ENCODE results near the gene CDH1. TPM values are rescaled to one million over a fixed set of nuclear protein-coding genes. Genes with fewer than 3 reads are reported as not detected.
"Not testable (repeated sequence)": the region's sequence is repeated elsewhere in the genome, so short reads cannot be mapped to it uniquely, and the experiment has no call there.

The CDH1 gene
- total RNA-seq, 2 experiments from 2014 or later, result 2.4 to 3.1 TPM

DNA sequence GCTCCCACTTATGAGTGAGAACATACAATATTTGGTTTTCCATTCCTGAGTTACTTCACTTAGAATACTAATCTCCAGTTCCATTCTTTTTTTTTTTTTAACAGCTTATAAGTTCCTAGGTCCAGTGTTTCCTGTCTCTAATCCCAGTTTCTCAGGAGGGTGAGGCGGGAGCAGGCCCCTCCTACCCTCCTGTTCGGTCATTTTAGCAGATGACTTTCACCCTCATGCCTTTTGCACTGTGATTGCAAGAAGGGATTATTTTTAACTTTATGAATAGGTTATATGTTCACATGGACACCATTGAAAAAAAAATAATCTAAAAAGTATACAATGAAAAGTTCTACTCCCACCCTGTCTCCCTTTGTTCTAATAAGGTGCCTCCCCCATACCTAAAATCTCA lies 47.6 kb downstream of the CDH1 start:
- peaks cover 8% of the 10 kb centered on the region for H3K4me1 Mint-ChIP-seq (ENCODE audit: low read depth)
- H3K36me3 Mint-ChIP-seq, result no peaks in the 10 kb centered on the region
- CTCF ChIA-PET, result interaction anchor here (0.6 kb wide), 1 partner anchor 366 kb away, joined by 7 read pairs; no protein-coding TSS in a partner anchor
- no peaks in the 10 kb centered on the region for H3K9me3 Mint-ChIP-seq
- POLR2A ChIA-PET, result no interaction called here
- DNase-seq, result no peak
- H3K27me3 Mint-ChIP-seq, result peaks cover 4% of the 10 kb centered on the region
- no peak overlapping the region for H3K27ac Mint-ChIP-seq
- intact Hi-C loops (cut with micrococcal nuclease), result no loop called here
- no peak overlapping the region for H3K4me3 Mint-ChIP-seq

DNA sequence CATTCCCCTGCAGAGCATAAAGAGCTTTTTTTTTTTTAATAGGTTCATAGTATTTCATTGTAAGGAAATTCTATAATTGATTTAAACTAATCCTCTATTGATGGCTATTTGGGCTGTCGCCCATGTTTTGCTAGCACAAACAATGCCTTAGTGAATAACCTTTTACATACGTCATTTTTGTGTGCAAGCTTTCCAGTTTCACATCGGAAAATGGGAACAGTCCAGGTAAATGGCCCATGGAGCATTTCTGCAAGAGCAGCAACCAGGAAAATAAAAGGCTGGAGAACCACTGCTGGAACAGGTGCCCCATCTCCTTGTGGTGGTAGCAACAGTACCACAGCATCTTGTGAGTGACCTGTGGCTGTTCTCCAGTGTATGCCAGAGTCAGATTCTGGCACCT lies 48.6 kb downstream of the CDH1 start:
- intact Hi-C loops (cut with micrococcal nuclease), result no loop called here
- peaks cover 8% of the 10 kb centered on the region for H3K4me1 Mint-ChIP-seq (ENCODE audit: low read depth)
- no peaks in the 10 kb centered on the region for H3K36me3 Mint-ChIP-seq
- no peaks in the 10 kb centered on the region for H3K9me3 Mint-ChIP-seq
- POLR2A ChIA-PET, result no interaction called here
- no peak overlapping the region for H3K27ac Mint-ChIP-seq
- peaks cover 4% of the 10 kb centered on the region for H3K27me3 Mint-ChIP-seq
- CTCF ChIA-PET, result no interaction called here
- no peak for DNase-seq
- no peak overlapping the region for H3K4me3 Mint-ChIP-seq

- CTCF ChIA-PET, result interaction anchor here (0.7 kb wide), 1 partner anchor 230 kb away, joined by 4 read pairs; no protein-coding TSS in a partner anchor
- Mint-ChIP-seq H3K36me3 (no peaks in the 10 kb centered on the region), H3K4me3 (no peak overlapping the region)
Observed at GRCh38 chr16:68786685-68787418, 49.8 kb downstream of the CDH1 start.

GRCh38 chr16:68787419-68787807 lies 50.3 kb downstream of the CDH1 start:
- H3K4me3 Mint-ChIP-seq; H3K27me3 Mint-ChIP-seq; H3K27ac Mint-ChIP-seq; H3K36me3 Mint-ChIP-seq; DNase-seq; intact Hi-C loops (cut with micrococcal nuclease); H3K4me1 Mint-ChIP-seq (ENCODE audit: low read depth); H3K9me3 Mint-ChIP-seq; POLR2A ChIA-PET: not testable (repeated sequence)
- CTCF ChIA-PET, result interaction anchor here (2.1 kb wide), 1 partner anchor 197 kb away, joined by 6 read pairs; no protein-coding TSS in a partner anchor

More at GRCh38 chr16:68786685-68787418, 49.8 kb downstream of the CDH1 start:
- Mint-ChIP-seq H3K27ac (no peak overlapping the region), H3K4me1 (ENCODE audit: low read depth) (peaks cover 8% of the 10 kb centered on the region), H3K27me3 (peaks cover 4% of the 10 kb centered on the region), H3K9me3 (no peaks in the 10 kb centered on the region)
- intact Hi-C loops (cut with micrococcal nuclease), result no loop called here
- POLR2A ChIA-PET, result no interaction called here
- DNase-seq, result no peak

- H3K27me3 Mint-ChIP-seq, result peaks cover 3% of the 10 kb centered on the region
- H3K4me3 Mint-ChIP-seq, result no peak overlapping the region
- H3K4me1 Mint-ChIP-seq (ENCODE audit: low read depth), result no peaks in the 10 kb centered on the region
- ChIA-PET POLR2A (no interaction called here), CTCF (interaction anchor here (1.1 kb wide), 1 partner anchor 19 kb away, joined by 3 read pairs; no protein-coding TSS in a partner anchor)
- intact Hi-C loops (cut with micrococcal nuclease), result no loop called here
- no peaks in the 10 kb centered on the region for H3K36me3 Mint-ChIP-seq
- DNase-seq, result no peak
- no peaks in the 10 kb centered on the region for H3K9me3 Mint-ChIP-seq
- no peak overlapping the region for H3K27ac Mint-ChIP-seq
Observed at GRCh38 chr16:68790130-68790761, 53.2 kb downstream of the CDH1 start.

GRCh38 chr16:68790944-68791343 lies 53.9 kb downstream of the CDH1 start:
- DNase-seq, result no peak

GRCh38 chr16:68792465-68793324 lies 55.6 kb downstream of the CDH1 start:
- intact Hi-C loops (cut with micrococcal nuclease), result no loop called here
- Mint-ChIP-seq H3K4me1 (ENCODE audit: low read depth) (no peaks in the 10 kb centered on the region), H3K9me3 (no peaks in the 10 kb centered on the region), H3K27me3 (no peaks in the 10 kb centered on the region), H3K27ac (no peak overlapping the region), H3K4me3 (no peak overlapping the region), H3K36me3 (no peaks in the 10 kb centered on the region)
- no peak for DNase-seq
- ChIA-PET CTCF (interaction anchor here (1.6 to 1.7 kb wide), 2 partner anchors 202 to 264 kb away, joined by 4 to 5 read pairs; no protein-coding TSS in a partner anchor), POLR2A (no interaction called here)

More at GRCh38 chr16:68790944-68791343, 53.9 kb downstream of the CDH1 start:
- POLR2A ChIA-PET, result no interaction called here
- intact Hi-C loops (cut with micrococcal nuclease), result no loop called here
- H3K27me3 Mint-ChIP-seq, result peaks cover 3% of the 10 kb centered on the region
- CTCF ChIA-PET, result interaction anchor here (1.1 kb wide), 1 partner anchor 18 kb away, joined by 3 read pairs; no protein-coding TSS in a partner anchor
- H3K27ac Mint-ChIP-seq, result no peak overlapping the region
- H3K4me1 Mint-ChIP-seq (ENCODE audit: low read depth), result no peaks in the 10 kb centered on the region
- no peak overlapping the region for H3K4me3 Mint-ChIP-seq
- H3K36me3 Mint-ChIP-seq, result no peaks in the 10 kb centered on the region
- no peaks in the 10 kb centered on the region for H3K9me3 Mint-ChIP-seq

- H3K36me3 Mint-ChIP-seq, result no peaks in the 10 kb centered on the region
- H3K4me3 Mint-ChIP-seq, result no peak overlapping the region
- DNase-seq, result no peak
- no peaks in the 10 kb centered on the region for H3K27me3 Mint-ChIP-seq
- intact Hi-C loops (cut with micrococcal nuclease), result no loop called here
- ChIA-PET CTCF (interaction anchor here (1.6 to 1.7 kb wide), 2 partner anchors 203 to 265 kb away, joined by 4 to 5 read pairs; no protein-coding TSS in a partner anchor), POLR2A (no interaction called here)
- no peaks in the 10 kb centered on the region for H3K9me3 Mint-ChIP-seq
- H3K4me1 Mint-ChIP-seq (ENCODE audit: low read depth), result no peaks in the 10 kb centered on the region
- no peak overlapping the region for H3K27ac Mint-ChIP-seq
Observed at GRCh38 chr16:68793401-68793857, 56.3 kb downstream of the CDH1 start.

DNA sequence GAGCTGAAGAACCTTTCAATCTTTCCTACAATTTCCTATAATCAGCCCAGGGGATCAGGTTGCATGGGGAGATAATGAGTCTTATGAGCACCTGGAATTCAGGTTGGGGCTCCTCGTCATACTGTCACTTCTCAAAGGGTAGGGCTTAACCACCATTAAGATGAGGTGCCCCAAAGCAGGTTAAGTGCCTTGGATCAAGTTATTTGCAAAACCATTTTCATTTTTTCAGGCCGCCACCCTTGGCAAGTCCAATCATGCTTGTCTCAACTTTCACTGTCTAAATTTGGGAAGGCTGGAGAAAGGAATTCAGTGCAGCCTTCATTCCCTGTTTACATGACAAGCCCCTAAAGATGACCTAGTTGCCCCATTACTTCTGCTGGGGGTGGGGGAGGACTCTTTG lies 61.3 kb downstream of the CDH1 start:
- Mint-ChIP-seq H3K9me3 (no peaks in the 10 kb centered on the region), H3K27ac (no peak overlapping the region), H3K27me3 (no peaks in the 10 kb centered on the region), H3K36me3 (no peaks in the 10 kb centered on the region), H3K4me3 (no peak overlapping the region), H3K4me1 (ENCODE audit: low read depth) (peaks cover 7% of the 10 kb centered on the region)
- POLR2A ChIA-PET, result interaction anchor here (0.6 kb wide), 1 partner anchor 37 kb away, joined by 3 read pairs; no protein-coding TSS in a partner anchor
- no peak for DNase-seq
- intact Hi-C loops (cut with micrococcal nuclease), result no loop called here
- CTCF ChIA-PET, result interaction anchor here (0.9 to 5.0 kb wide), 6 partner anchors 89 to 208 kb away, joined by 3 to 53 read pairs (median 5); no protein-coding TSS in a partner anchor

DNA sequence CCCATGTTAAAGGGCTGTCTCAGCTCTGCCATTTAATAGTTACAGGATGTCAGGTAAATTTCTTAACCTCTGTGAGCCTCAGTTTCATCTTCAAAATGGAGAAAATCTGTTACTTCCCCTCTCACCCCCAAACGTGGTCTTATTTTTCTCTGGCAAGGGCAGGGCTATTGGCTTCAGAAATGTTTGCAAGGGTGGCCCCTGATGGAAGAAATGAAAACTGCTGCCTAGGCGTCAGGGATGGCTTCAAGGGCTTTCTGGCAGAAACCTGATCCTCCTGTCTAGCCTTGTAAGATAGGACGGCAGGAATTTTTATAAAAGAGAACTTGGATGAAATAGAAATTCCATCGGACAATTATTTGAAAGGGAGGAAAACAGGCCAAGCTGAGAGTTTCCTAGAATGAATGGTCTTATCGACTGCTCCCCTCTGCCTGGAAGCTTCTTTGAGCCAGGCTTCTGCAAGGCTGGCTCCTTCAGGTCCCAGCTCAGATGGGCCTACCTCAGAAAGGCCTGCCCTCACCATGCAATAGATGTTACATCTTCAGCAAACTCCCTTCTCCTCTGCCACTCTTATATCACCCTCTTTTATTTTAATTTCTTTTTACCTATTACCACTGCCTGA lies 63.3 kb downstream of the CDH1 start:
- no peak overlapping the region for H3K27ac Mint-ChIP-seq

GRCh38 chr16:68802190-68802589 lies 65.1 kb downstream of the CDH1 start:
- intact Hi-C loops (cut with micrococcal nuclease), result no loop called here
- Mint-ChIP-seq H3K36me3 (no peaks in the 10 kb centered on the region), H3K27me3 (peaks cover 2% of the 10 kb centered on the region), H3K4me3 (no peak overlapping the region), H3K9me3 (no peaks in the 10 kb centered on the region), H3K4me1 (ENCODE audit: low read depth) (peaks cover 7% of the 10 kb centered on the region), H3K27ac (no peak overlapping the region)
- DNase-seq, result no peak
- ChIA-PET CTCF (interaction anchor here (0.7 to 5.0 kb wide), 5 partner anchors 12 to 212 kb away, joined by 3 to 53 read pairs (median 4); no protein-coding TSS in a partner anchor), POLR2A (no interaction called here)

More for the DNA sequence above, 63.3 kb downstream of the CDH1 start:
- DNase-seq, result peak; percentile 81
- Mint-ChIP-seq H3K27me3 (peaks cover 2% of the 10 kb centered on the region), H3K4me3 (no peak overlapping the region), H3K4me1 (ENCODE audit: low read depth) (peaks cover 7% of the 10 kb centered on the region), H3K9me3 (no peaks in the 10 kb centered on the region), H3K36me3 (no peaks in the 10 kb centered on the region)
- CTCF ChIA-PET, result interaction anchor here (0.5 to 5.0 kb wide), 31 partner anchors 9 to 280 kb away, joined by 3 to 53 read pairs (median 4); no protein-coding TSS in a partner anchor
- POLR2A ChIA-PET, result interaction anchor here (0.7 kb wide), 1 partner anchor 210 kb away, joined by 3 read pairs; no protein-coding TSS in a partner anchor
- intact Hi-C loops (cut with micrococcal nuclease), result loop anchor here (1.0 to 2.0 kb wide), 4 partner anchors 44 to 272 kb away; no protein-coding TSS in a partner anchor
